HG03442 (cell line): Measurements from ENCODE around the gene UGT2A2.
"Not testable (repeated sequence)": the region's sequence is repeated elsewhere in the genome, so short reads cannot be mapped to it uniquely, and the experiment has no call there.

Source experiments
- ATAC-seq: cut with Tn5 transposase; IDR thresholded peaks from one replicate; pipeline ENCODE4 v1.9.1; 2021; ENCODE audit warnings: mild to moderate bottlenecking, moderate library complexity; ENCODE audit not compliant: unreplicated experiment

The UGT2A2 gene

DNA sequence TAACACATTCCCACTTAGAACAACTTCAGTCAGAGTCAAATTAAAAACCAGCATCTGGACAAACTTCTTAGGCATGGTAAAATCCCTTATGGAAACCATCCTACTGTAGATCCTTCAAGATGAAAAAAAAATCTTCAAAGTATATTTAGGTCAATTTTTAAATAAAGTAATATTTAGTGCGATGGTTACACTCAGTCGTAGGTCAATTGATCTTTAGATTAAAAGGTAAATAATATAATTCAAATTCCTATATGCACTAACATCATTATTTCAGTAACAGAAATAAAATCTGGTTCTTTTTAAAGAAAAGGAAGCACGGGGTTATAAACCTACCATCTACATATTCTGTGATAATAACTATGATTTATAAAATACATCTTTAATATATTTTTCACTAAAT, at the start of gene UGT2A2:
UGT2A2 (minus strand) TSS at position 101 of the 400 bp plus-strand sequence; CDS start at position 99, 2 bp downstream.
- no peak for ATAC-seq

DNA sequence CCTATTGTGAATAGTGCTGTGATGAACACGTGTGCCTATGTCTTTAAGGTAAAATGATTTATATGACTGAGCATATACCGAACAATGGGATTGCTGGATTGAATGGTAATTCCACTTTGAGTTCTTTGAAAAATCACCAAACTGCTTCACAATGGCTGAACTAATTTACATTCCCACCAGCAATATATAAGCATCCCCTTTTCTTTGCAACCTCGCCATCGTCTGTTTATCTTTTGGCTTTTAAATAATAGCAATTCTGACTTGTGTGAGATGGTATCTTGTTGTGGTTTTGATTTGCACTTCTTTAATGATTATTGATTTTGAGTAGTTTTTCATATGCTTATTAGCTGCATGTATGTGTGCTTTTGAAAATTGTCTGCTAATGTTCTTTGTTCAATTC, 45.4 kb upstream of the UGT2A2 start:
- no peak for ATAC-seq

DNA sequence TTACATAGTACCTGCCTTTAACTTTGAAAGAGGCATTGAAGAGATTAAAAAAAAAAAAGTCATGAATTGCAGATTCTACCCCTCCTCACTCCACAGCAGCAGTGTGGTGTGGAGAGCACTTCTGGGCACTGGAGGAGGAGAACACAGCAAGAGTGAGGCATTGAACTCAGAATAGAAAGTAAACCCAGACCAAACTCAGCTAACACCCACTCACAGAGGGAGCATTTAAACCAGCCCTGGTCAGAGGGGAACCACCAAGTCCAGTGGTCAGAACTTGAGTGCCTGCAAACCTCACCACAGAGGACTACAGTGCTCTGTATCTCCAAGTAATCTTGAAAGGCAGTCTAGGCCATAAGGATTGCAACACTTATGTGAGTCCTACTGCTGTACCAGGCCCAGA, 29.2 kb upstream of the UGT2A2 start:
- ATAC-seq = no peak

DNA sequence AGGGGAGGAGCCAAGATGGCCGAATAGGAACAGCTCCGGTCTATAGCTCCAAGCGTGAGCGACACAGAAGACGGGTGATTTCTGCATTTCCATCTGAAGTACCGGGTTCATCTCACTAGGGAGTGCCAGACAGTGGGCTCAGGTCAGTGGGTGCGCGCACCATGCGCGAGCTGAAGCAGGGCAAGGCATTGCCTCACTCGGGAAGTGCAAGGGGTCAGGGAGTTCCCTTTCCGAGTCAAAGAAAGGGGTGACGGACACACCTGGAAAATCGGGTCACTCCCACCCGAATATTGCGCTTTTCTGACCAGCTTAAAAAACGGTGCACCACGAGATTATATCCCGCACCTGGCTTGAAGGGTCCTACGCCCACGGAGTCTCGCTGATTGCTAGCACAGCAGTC, 24.6 kb upstream of the UGT2A2 start:
- ATAC-seq = not testable (repeated sequence)

DNA sequence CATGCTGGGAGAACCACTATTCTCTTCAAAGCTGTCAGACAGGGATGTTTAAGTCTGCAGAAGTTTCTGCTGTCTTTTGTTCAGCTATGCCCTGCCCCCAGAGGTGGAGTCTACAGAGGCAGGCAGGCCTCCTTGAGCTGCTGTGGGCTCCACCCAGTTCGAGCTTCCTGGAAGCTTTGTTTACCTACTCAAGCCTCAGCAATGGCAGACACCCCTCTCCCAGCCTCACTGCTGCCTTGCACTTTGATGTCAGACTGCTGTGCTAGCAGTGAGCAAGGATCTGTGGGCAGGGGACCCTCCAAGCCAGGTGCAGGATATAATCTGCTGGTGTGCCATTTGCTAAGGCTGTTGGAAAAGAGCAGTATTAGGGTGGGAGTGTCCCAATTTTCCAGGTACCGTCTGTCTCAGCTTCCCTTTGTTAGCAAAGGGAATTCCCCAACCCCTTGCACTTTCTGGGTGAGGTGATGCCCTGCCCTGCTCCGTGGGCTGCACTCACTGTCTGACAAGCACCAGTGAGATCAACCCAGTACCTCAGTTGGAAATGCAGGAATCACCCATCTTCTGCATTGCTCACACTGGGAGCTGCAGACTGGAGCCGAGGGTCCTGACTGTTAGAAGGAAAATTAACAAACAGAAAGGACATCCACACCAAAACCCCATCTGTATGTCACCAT, 21.8 kb upstream of the UGT2A2 start:
- not testable (repeated sequence) for ATAC-seq

DNA sequence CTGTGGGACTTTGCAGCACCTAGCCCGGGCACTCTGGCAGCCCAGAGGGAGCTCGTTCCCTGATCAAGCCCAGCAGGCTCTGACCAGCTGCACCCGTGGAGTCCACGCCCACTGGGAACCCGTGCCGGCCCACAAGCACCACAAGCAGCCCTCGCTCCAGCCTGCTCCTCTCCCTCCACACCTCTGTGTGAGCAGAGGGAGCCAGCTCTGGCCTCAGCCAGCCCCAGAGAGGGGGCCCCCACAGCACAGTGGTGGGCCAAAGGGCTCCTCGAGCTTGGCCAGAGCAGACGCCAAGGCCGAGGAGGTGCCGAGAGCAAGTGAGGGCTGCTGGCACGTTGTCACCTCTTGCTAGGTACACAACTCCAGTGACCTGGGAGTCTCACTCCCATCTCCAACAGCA, 18.7 kb upstream of the UGT2A2 start:
- ATAC-seq = no peak

DNA sequence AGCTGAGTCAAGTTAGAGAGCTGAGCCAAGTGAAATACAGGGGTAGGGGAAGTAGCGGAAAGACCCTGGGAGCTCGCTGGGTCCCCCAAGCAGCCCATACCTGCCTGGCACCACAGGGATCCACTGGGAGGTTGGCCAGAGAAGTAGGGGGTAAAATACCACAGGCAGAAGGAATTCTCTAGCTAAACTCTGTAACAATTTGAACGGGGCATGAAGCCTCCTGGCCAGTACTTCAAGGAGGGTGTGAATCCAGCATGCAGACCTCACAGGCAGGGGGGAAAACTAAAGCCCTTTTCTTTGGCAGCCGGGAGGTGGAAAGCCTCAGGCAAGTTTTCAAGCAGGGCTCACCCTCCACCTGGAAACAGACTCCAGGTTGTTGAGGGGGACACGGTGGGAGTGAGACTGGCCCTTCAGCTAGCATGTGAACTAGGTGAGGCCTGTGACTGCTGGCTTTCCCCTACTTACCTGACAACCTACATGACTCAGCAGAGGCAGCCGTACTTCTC, 17.3 kb upstream of the UGT2A2 start:
- no peak for ATAC-seq

DNA sequence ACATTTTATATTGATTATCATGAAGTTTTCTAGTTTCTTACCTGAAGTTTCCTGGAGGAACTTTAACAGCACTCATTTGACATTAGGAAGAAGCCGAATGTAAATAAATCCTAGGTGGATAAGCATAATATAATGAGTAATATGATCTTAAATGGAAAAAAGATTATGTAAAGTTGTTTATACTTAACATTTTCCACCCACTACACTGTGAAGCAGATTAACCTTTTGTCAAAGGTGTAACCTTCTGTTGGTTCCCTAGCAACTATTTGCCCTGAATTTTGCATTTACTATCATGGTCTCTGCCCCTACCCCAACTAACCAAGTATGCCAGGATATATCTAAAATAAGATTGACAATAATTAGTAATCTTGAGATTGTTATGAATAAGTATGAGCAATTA, 13.7 kb upstream of the UGT2A2 start, which contains the start of gene UGT2A1:
UGT2A1 (minus strand) TSS at position 101 of the 400 bp plus-strand sequence. CDS start 5,603 bp downstream, outside the sequence.
- ATAC-seq = no peak

DNA sequence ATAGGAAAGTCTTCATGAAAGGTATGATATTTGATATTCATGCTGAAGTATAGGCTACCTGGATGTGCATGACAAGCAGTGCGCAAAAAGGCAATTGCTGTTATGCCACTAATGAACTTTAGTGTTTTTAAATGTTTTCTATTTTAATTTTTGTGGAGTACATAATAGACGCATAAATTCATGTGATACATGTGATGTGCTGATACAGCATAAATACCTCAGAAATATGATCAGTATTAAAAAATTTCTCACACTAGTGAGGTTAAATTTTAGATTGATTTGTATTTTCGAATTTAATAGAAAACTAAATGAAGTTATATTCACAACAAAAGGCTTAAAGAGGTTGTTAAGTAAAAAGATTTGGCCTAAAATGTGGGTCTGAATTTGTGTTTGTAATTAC, 11.4 kb upstream of the UGT2A2 start:
- no peak for ATAC-seq

DNA sequence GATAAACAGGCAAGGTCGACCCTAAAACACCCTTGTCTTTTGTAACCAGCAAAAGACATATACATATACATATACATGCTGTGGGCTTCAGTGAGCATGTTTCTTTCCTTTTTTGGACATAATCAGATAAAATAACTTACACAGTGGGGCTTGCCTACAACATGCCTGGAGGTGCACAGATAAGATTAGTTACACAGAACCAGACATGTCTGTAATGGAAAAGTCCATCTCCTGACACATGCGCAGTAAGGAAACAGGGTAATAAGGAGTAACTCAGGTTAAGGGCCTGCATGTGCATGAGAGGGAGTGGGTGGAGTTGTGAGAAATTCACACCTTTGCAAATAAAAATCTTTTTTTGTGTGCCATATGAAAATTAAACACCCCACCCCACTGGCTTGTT, 10.2 kb upstream of the UGT2A2 start:
- ATAC-seq = no peak

DNA sequence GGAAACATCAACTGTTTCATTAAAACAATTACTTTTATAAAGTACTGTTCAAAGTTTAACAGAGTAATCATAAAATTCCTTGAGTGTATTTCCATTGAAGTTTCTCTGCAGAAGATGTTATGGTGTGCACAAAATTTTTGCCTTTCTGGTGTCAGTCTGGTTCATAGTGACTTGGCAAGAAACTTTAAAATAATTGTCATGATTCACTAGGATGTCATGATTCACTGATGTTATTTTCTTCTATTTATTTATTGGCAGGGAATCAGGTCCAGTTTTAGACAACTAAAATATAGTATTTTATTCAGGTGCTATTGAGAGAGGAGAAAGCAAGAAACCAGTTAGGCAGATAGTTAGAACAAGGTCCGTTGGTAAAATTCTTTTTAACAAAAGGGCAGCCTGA, 9.8 kb upstream of the UGT2A2 start:
- ATAC-seq = no peak

DNA sequence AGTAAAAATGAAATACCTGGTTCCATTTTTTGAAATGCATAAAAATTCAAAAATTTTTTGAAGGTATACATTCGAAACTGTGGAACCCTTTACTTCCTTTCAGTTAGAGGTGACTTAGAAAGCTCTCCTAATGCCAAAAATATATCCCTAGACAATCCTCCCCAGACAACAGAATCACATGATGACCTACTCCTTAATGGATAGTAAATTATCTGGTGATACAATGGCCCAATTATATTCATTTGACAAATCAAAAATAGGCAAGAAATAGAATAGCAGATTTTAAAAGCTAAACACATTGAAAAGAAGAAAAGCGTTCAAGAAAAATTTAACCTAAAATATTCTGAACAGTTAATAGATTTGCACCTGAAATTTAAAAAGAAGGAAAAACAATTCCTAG, 3.5 kb upstream of the UGT2A2 start:
- no peak for ATAC-seq

DNA sequence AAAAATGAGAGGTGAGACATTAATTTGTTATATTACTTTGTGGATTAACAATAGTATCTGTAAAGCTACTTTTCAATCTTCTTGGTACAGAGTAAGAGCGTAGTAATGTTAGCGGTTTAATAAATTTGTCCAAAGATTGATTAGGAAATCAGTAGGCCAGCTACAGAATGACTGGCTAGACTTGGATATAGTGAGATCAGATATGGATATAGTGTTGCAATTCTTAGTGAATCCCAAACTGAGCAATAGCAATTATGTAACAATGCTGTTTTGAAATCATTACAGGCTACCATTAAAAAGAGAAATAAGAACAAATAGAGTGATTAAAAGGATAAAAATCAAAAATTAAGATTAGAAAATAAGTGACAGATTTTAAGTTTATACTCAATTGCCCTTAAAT, 847 bp upstream of the UGT2A2 start:
- ATAC-seq = no peak

DNA sequence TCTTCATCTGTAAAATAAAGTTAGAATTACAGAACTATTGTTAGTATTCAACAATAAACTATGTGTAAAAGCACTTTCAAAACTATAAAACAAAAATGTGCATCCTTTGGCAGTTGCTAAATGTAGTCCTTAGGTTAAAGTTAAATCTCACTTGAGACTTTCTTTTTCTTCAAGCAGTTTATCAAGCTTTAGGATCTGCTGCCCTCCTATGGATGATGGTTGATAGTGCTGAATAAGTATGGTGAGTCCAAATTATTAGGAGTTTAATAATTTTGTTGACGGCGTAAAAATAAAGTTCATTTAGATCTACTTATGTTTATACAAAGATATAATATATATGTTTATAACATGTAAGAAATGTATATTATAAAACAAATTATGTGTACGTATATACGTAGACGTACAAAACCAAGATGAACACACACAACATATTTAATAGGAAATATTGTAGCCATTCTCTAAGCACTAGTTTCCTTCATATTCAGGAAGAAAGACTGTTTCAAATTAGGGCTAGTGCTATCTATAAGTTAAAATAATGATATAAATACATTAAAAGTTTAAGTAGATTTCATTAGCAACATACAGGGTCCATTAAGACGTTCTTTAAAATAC, 22.3 kb downstream of the UGT2A2 start:
- no peak for ATAC-seq

DNA sequence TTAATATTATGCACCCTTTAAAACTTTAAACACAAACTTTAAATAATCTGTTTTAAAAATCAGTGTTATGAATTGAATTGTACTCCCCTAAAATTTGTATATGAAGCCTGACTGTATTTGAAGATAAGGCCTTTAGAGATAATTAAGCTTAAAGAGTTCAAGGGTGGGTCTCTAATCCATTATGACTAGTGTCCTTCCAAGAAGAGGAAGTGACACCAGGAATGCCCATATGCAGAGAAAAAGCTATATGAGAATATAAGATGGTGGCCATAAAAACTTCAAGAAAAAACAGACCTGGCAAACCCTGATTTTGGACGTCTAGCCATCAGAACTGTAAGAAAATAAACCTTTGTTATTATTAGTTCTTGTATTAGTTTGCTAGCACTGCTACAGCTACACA, 29.0 kb downstream of the UGT2A2 start:
- ATAC-seq = no peak

DNA sequence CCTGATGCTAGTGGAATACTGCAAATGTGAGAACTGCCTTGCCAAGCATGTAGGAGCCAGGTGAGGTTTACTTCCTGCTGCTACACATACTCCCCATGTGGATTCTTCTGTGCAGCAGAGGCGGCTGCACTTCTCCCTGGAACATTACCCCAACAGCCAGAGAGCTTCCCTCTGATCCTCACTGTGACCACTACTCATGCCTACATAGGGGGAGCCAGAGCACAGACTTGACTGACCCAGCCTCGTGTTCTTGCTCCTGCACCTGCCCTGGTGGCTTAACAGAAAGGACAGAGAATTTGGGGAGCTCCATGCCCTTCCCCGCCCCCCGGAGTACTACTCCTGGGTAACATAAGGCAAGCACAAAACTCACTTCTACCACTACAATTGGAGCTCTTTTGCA, 38.4 kb downstream of the UGT2A2 start:
- no peak for ATAC-seq

DNA sequence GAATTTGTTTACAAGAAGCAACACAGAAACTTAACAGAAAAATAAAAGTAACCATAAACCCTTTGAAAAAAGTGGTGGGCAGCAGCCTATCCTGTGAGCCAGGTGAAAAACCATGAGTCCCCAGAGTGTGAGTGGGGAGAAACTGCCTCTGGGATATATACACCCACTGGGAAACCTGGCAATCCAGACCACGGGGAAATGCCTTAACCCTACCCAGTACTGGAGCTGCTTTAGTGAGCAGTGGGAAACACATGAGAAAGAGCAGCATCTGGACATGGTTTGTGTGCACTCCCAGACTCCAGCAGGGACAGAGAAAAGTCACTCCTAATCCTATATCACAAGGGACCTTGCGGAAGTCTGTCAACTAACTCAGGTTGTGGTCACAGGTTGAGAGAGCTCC, 39.4 kb downstream of the UGT2A2 start:
- ATAC-seq = no peak

DNA sequence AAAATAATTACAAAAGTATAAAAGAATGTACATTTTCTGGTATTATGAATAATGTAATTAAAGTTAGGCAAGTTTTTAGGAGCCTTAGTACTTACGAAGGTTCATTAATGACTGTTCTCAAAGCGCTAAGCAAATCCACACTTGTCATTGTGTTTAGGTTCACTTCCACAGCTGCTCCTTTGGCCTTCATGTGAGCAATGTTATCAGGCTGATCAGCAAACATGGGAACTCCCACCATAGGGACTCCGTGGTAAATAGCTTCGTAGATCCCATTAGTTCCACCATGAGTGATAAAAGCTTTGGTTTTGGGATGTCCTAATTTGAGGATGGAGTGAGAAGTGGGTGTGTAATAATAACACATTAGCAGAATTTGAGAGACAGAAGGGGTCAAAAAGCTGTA, 45.1 kb downstream of the UGT2A2 start:
- no peak for ATAC-seq

DNA sequence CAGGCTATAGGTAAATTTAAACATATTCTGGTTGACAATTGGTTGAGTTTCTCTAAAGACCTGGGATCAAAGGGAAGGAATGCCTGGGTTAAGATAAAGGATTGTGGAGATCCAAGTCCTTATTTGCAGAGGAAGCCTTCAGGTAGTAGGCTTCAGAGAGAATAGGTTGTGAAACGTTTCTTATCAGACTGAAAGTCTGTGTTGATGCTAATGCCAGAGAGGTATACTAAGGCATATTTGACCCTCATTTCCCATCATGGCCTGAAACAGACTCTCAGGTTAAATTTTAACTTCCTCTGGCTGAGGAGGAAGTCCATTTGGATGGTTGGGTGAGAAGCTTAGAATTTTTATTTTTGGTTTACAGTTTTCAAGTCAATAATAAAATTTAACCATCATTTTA, 48.1 kb downstream of the UGT2A2 start:
- ATAC-seq = no peak

DNA sequence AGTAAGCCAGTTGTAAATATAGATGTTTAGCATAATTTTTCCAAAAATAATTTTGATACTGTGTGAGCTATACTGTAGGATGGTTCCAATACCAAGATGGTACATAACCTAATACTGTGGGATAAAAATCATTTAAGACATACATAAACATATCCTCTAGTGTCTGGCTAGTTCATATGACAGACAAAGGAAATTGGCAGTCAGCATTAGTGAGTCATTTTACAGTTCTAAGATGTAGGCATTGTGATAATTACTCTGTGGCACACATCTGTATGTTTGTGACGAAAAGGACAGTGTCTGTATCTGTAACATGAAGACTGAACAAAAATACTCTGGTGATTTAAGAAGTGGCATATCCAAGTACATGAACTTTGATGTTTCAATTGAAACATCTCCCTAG, 49.6 kb downstream of the UGT2A2 start:
- ATAC-seq = no peak

DNA sequence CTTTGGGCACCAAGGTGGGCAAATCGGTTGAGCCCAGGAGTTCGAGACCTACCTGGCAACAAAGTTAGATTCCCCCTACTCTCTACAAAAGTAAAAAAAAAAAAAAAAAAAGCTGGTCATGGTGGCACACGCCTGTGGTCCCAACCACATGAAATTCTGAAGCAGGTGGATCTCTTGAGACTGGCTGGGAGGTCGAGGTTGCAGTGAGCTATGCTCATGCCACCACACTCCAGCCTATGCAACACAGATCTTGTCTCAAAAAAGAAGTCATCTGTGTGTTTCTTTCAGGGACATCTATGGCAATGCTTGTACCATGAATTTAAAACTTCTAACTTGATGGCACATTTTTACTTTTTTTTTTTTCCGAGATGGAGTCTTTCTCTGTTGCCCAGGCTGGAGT, 55.3 kb downstream of the UGT2A2 start:
- no peak for ATAC-seq

DNA sequence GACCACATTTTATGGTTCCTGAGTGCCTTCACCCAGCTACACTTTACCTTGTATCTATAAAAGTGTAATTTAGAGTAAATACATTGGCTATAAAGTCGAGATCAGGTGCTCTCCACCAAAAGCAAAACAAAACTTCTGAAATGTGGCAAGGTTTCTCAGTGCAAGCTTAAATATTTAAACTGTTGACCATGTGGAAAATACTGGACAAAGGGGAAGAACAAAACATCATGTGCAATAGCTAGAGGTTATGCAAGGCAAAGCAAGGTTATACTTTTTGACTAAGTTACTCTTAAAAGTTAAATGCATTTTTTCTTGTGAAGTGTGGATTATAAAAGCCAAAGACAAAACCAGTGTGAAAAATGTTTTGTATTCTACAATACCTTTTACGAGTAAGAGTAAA, 55.9 kb downstream of the UGT2A2 start:
- ATAC-seq = no peak

DNA sequence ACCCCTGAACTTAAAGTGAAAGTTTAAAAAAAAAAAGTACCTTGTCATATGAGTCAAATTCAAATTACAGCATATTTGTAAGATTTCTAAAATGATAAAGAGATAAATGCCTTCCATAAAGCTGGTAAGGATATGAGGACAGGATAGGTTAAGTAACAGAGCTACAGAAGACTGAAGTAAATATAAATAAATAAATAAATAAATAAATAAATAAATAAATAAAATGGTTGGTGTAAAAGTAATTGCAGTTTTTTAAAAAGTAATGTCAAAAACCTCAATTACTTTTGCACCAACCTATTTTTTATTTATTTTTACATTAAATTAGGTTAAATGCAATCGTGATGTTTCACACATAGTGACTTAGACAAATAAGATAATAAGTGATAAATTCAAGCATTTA, 62.2 kb downstream of the UGT2A2 start:
- no peak for ATAC-seq
